Lung (tissue), 12 donors: ENCODE measurements around the gene UBXN1. TPM values are rescaled to one million over a fixed set of nuclear protein-coding genes. Genes with fewer than 3 reads are reported as not detected.

ENCODE experiments used
- ATAC-seq: fragments of 200-7000 bp; cut with Tn5 transposase; one replicate; pipeline ENCODE4 v1.9.1; 2020; ENCODE audit warnings: moderate number of reproducible peaks; ENCODE audit not compliant: insufficient read depth, low FRiP score
- DNase-seq, 3 donors: peaks; one replicate each; pipeline ENCODE4 v3.0.0-alpha.2; 2013 to 2017
- H3K27ac ChIP-seq, 2 donors: one replicate each; pipeline ENCODE4 v1.5.1; 2013; ENCODE audit warnings: mild to moderate bottlenecking in 2 of 2, moderate library complexity in 2 of 2, control low read depth in 1 of 2, inconsistent platforms in 1 of 2, low read depth in 1 of 2, low read length in 1 of 2
- H3K27me3 ChIP-seq, 3 donors: one replicate each; pipeline ENCODE4 v1.5.1; 2013; ENCODE audit warnings: low read length in 2 of 3; ENCODE audit not compliant: control insufficient read depth in 3 of 3, insufficient read depth in 3 of 3
- H3K36me3 ChIP-seq, 4 donors: one replicate each; pipeline ENCODE4 v1.5.1; 2013; ENCODE audit warnings: low read length in 4 of 4, mild to moderate bottlenecking in 1 of 4, moderate library complexity in 1 of 4; ENCODE audit not compliant: control insufficient read depth in 4 of 4, insufficient read depth in 4 of 4
- H3K4me1 ChIP-seq, 5 donors: one replicate each; pipeline ENCODE4 v1.5.1; 2013; ENCODE audit warnings: low read length in 5 of 5, mild to moderate bottlenecking in 2 of 5, moderate library complexity in 1 of 5; ENCODE audit not compliant: control insufficient read depth in 5 of 5, insufficient read depth in 5 of 5
- H3K4me3 ChIP-seq: one replicate; pipeline ENCODE4 v1.5.1; 2013; ENCODE audit warnings: mild to moderate bottlenecking, control low read depth, moderate library complexity
- H3K9ac ChIP-seq, 2 donors: one replicate each; pipeline ENCODE4 v1.5.1; 2013; ENCODE audit warnings: low read length in 2 of 2, control low read depth in 1 of 2; ENCODE audit not compliant: insufficient read depth in 1 of 2
- H3K9me3 ChIP-seq, 4 donors: one replicate each; pipeline ENCODE4 v1.5.1; 2013; ENCODE audit warnings: low read length in 3 of 4, mild to moderate bottlenecking in 1 of 4, moderate library complexity in 1 of 4; ENCODE audit not compliant: control insufficient read depth in 4 of 4, insufficient read depth in 3 of 4
- WGBS, 2 donors: extraction: QIAGEN DNeasy Blood & Tissue Kit; methylation state at CpG; one replicate each; pipeline ENCODE4 v1.1.7; 2013; 5-methylcytosine and 5-hydroxymethylcytosine counted together
- polyA plus RNA-seq, 2 donors: library from polyadenylated mRNA; stranded (reverse); fragments of 200-250 nt; gene quantifications; one replicate each; pipeline ENCODE4 v1.2.1, GENCODE V29; 2013
- total RNA-seq, 2 donors: library from RNA; depleted of rRNA in 1 of 2; stranded (reverse); fragments of >200 nt in 1 of 2; gene quantifications; one replicate each; pipeline ENCODE4 v1.2.1, GENCODE V29; 2014 to 2021
- TF ChIP-seq, protein P1 (sequence below): IDR thresholded peaks from 2 replicates; pipeline ENCODE4 v1.5.1; 2012; ENCODE audit warnings: mild to moderate bottlenecking; ENCODE audit errors: control extremely low read depth, extremely low read depth
- donor health status: control.
- donor health status: control.
- donor health status: Bipolar disorder and iron deficiency.
- donor health status: healthy.
- donor health status: DM: yes; HTN: yes; CAD: no.

Gene UBXN1
- total and polyA plus RNA-seq, 4 donors = 54.8 to 168 (median 114) TPM

DNA sequence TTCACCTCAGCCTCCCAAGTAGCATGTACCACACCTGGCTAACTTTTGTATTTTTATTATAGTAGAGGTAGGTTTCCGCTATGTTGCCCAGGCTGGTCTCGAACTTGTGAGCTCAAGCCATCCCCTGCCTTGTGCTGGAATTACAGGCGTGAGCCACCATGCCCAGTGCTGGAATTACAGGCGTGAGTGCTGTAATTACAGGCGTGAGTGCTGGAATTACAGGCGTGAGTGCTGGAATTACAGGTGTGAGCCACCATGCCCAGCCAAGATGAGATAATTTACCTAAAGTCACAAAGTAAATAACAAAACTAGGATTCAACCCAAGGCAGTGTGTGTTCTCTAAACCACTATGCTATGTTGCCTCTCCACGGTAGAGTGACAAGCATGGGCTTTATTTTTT is 3.6 kb upstream of the UBXN1 start:
- no peak overlapping the region for H3K4me3 ChIP-seq
- 92% methylated on average over 7 of the region's 7 CpGs for WGBS, 2 donors
- DNase-seq = no peak
- no peak overlapping the region for H3K27ac ChIP-seq
- no peak overlapping the region for H3K9ac ChIP-seq
- no peak for ATAC-seq
- peaks cover under 1 to 4% (median 3%) of the 10 kb centered on the region in 4 donors for H3K36me3 ChIP-seq
- H3K27me3 ChIP-seq = peaks cover 0 to 4% (median 3%) of the 10 kb centered on the region in 3 donors
- no peaks in the 10 kb centered on the region for H3K9me3 ChIP-seq
- TF ChIP-seq, protein P1, sequence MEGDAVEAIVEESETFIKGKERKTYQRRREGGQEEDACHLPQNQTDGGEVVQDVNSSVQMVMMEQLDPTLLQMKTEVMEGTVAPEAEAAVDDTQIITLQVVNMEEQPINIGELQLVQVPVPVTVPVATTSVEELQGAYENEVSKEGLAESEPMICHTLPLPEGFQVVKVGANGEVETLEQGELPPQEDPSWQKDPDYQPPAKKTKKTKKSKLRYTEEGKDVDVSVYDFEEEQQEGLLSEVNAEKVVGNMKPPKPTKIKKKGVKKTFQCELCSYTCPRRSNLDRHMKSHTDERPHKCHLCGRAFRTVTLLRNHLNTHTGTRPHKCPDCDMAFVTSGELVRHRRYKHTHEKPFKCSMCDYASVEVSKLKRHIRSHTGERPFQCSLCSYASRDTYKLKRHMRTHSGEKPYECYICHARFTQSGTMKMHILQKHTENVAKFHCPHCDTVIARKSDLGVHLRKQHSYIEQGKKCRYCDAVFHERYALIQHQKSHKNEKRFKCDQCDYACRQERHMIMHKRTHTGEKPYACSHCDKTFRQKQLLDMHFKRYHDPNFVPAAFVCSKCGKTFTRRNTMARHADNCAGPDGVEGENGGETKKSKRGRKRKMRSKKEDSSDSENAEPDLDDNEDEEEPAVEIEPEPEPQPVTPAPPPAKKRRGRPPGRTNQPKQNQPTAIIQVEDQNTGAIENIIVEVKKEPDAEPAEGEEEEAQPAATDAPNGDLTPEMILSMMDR = no peak
- H3K4me1 ChIP-seq = peaks cover 0 to 7% (median 4%) of the 10 kb centered on the region in 5 donors

DNA sequence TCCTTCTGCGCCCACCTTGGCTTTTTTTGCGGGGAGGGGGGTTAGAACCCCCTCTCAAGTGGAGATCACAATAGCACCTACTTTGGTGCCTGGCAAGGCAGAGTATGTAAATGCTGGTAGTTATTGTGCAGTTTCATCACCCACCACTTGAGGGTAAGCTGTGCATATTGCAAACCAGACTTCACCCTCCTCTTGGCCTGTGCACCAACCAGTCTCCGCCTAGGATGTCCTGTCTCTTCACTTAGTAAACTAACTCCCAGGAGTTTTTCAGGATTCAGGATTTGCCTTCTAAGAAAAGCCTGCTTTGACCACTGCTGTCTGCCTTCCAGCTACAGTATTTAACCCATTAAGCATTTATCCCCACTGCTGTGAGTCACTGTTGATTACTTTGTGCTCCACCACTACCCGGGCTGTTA is 2.0 kb upstream of the UBXN1 start:
- peak overlapping the region in 1 of 2 donors; percentile 7 for H3K27ac ChIP-seq
- peak in 2 of 3 donors; percentile 48 to 68 for DNase-seq
- TF ChIP-seq, protein P1 = peak; percentile 56

DNA sequence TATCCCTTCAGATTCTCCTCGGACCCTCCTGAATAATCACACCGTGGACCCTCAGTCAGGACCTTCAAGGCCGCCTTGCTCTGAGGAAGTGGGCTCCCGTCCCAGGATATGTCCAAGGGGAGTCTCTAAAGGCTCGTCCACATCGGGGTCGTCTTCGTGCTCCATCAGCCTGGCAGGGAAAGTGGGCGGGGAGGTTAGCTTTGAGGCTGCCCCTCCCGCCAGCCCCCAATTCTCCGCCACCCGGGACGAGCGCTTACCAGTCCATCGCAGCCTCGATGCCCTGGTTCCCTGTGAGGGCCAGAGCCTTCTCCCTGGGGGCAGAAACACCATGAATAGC is 472 bp downstream of the UBXN1 start:
- DNase-seq (no peak), ATAC-seq (no peak)
- Histone ChIP-seq H3K9ac (peak overlapping the region; percentile 42 to 60), H3K36me3 (peaks cover 2 to 16% (median 7%) of the 10 kb centered on the region in 4 donors), H3K27me3 (no peaks in the 10 kb centered on the region), H3K9me3 (no peaks in the 10 kb centered on the region), H3K27ac (peak overlapping the region; percentile 87 to 98), H3K4me1 (peaks cover 0 to 7% (median 6%) of the 10 kb centered on the region in 5 donors), H3K4me3 (peak overlapping the region; percentile 100)
- 3 to 5% methylated on average over 16 of the region's 16 CpGs for WGBS, 2 donors
- TF ChIP-seq, protein P1 = no peak

More for the DNA sequence above, 2.0 kb upstream of the UBXN1 start:
- peak; percentile 36 for ATAC-seq
- WGBS, 2 donors = 49 to 60% methylated on average over 4 of the region's 4 CpGs
- H3K4me3 ChIP-seq = no peak overlapping the region
- H3K9me3 ChIP-seq = no peaks in the 10 kb centered on the region
- peaks cover 0 to 7% (median 6%) of the 10 kb centered on the region in 5 donors for H3K4me1 ChIP-seq
- no peak overlapping the region for H3K9ac ChIP-seq
- no peaks in the 10 kb centered on the region for H3K27me3 ChIP-seq
- peaks cover 2 to 13% (median 4%) of the 10 kb centered on the region in 4 donors for H3K36me3 ChIP-seq

DNA sequence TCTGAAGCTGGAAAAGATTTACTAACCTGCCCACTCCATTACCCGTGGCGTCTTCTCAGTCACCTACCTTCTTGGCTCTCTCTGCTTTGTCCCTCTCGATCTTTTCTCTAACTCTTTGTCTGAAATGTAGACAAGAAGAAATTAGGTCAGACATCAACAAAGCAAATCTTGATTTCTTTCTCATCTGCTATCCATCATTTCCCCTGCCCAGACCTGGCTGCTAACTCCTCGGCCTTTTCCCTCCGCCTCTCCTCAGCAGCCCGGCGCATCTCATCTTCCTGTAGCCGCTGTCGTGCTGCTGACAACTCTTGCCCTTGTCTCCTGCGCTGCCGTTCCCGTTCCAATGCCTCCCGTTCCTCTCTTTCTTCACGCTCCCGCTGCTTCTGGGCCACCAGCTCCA is 1.2 kb downstream of the UBXN1 start:
- no peak overlapping the region for H3K9ac ChIP-seq
- no peak for DNase-seq

More for the DNA sequence above, 1.2 kb downstream of the UBXN1 start:
- Histone ChIP-seq H3K4me3 (no peak overlapping the region), H3K27me3 (no peaks in the 10 kb centered on the region), H3K27ac (peak overlapping the region in 1 of 2 donors; percentile 42), H3K4me1 (peaks cover 0 to 13% (median 7%) of the 10 kb centered on the region in 5 donors), H3K9me3 (no peaks in the 10 kb centered on the region), H3K36me3 (peaks cover 2 to 18% (median 7%) of the 10 kb centered on the region in 4 donors)
- no peak for ATAC-seq
- TF ChIP-seq, protein P1 = no peak
- WGBS, 2 donors = 82 to 89% methylated on average over 15 of the region's 15 CpGs
